IPS-15b (cell line): ENCODE results near the gene POU2AF2.
"Not testable (repeated sequence)": the region's sequence is repeated elsewhere in the genome, so short reads cannot be mapped to it uniquely, and the experiment has no call there.

Experiments
- H3K27me3 ChIP-seq: one replicate; pipeline ENCODE4 v1.6.1; 2013; ENCODE audit warnings: low read length; ENCODE audit not compliant: control insufficient read depth, insufficient read depth
- H3K36me3 ChIP-seq: one replicate; pipeline ENCODE4 v1.6.1; 2013; ENCODE audit warnings: low read length; ENCODE audit not compliant: control insufficient read depth, insufficient read depth
- H3K4me1 ChIP-seq: one replicate; pipeline ENCODE4 v1.6.1; 2013; ENCODE audit warnings: mild to moderate bottlenecking, low read length; ENCODE audit not compliant: control insufficient read depth, insufficient read depth
- H3K4me3 ChIP-seq: one replicate; pipeline ENCODE4 v1.5.1; 2013; ENCODE audit warnings: low read depth, low read length
- H3K9ac ChIP-seq: one replicate; pipeline ENCODE4 v1.6.1; 2013; ENCODE audit warnings: low read depth, mild to moderate bottlenecking, low read length
- H3K9me3 ChIP-seq: one replicate; pipeline ENCODE4 v1.6.1; 2013; ENCODE audit warnings: mild to moderate bottlenecking, low read length; ENCODE audit not compliant: control insufficient read depth, insufficient read depth

The POU2AF2 gene

DNA sequence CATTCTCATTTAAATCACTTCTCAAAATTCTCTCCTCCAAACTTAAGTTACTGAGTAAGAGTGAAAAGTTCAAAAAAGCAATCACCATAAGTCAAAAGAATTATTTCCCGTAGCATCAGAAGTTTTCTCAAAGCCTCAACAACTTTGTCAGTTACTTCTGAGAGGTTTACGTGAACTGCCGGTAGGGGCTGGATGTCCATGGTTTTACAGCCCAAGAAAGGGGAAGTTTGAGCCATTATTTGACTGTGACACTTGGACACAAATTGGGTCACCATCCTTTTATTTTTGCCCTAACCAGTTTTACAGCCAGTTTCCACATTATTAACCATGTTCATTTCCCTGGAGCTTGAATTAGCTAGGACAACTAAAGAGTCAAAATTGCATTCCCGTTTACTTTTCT, 60.4 kb downstream of the POU2AF2 start:
- peaks cover 6% of the 10 kb centered on the region for H3K27me3 ChIP-seq
- H3K9me3 ChIP-seq = no peaks in the 10 kb centered on the region
- H3K36me3 ChIP-seq = no peaks in the 10 kb centered on the region
- H3K4me1 ChIP-seq = peaks cover 9% of the 10 kb centered on the region
- H3K4me3 ChIP-seq = no peak overlapping the region
- H3K9ac ChIP-seq = no peak overlapping the region

DNA sequence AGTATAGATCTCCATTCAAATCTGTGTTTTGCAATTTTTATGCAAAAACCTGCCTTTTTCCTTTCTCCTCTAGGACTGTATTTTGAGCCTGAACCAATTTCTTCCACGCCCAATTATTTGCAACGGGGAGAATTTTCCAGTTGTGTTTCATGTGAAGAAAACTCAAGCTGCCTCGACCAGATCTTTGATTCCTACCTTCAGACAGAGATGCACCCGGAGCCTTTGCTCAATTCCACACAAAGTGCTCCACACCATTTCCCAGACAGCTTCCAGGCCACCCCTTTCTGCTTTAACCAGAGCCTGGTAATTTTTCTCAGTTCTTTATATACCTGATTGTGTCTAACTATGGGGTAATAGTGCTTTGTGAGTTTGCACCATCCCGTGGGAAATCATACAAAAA, 60.8 kb downstream of the POU2AF2 start:
- H3K36me3 ChIP-seq = no peaks in the 10 kb centered on the region
- no peak overlapping the region for H3K9ac ChIP-seq
- no peaks in the 10 kb centered on the region for H3K9me3 ChIP-seq
- H3K4me3 ChIP-seq = no peak overlapping the region
- H3K27me3 ChIP-seq = peaks cover 1% of the 10 kb centered on the region
- H3K4me1 ChIP-seq = peaks cover 9% of the 10 kb centered on the region

- Histone ChIP-seq H3K9ac (no peak overlapping the region), H3K4me3 (no peak overlapping the region), H3K27me3 (no peaks in the 10 kb centered on the region), H3K36me3 (no peaks in the 10 kb centered on the region), H3K4me1 (peaks cover 6% of the 10 kb centered on the region), H3K9me3 (no peaks in the 10 kb centered on the region)
Measured at GRCh38 chr11:111307472-111308108, 62.1 kb downstream of the POU2AF2 start.

- H3K4me1 ChIP-seq = peaks cover under 1% of the 10 kb centered on the region
- no peaks in the 10 kb centered on the region for H3K36me3 ChIP-seq
- no peak overlapping the region for H3K4me3 ChIP-seq
- H3K9me3 ChIP-seq = no peaks in the 10 kb centered on the region
- no peak overlapping the region for H3K9ac ChIP-seq
- H3K27me3 ChIP-seq = no peaks in the 10 kb centered on the region
Measured at GRCh38 chr11:111308140-111308539, 62.6 kb downstream of the POU2AF2 start.

- Histone ChIP-seq H3K9ac (no peak overlapping the region), H3K9me3 (no peaks in the 10 kb centered on the region), H3K36me3 (no peaks in the 10 kb centered on the region), H3K27me3 (no peaks in the 10 kb centered on the region), H3K4me1 (no peaks in the 10 kb centered on the region), H3K4me3 (no peak overlapping the region)
Measured at GRCh38 chr11:111309215-111309915, 63.8 kb downstream of the POU2AF2 start.

DNA sequence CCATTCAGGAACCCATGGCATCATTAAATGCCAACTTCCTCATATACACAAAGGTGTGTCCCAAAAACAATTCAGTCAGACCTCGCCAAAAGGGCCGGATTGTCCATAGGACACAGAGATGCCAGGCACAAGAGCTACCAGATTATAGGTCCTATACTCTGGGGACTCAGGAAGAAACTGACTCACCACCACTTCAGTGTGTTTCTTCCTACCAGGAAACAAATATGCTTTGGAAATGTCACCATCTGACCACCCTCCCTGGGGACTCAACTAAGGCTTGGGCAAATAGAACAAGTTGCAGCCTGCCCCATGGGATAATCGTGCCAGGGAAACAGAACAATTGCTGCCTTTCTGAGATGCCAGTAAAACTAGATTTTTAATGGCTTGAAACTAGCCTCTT, 64.6 kb downstream of the POU2AF2 start:
- Histone ChIP-seq H3K9ac (no peak overlapping the region), H3K4me1 (no peaks in the 10 kb centered on the region), H3K27me3 (no peaks in the 10 kb centered on the region), H3K9me3 (no peaks in the 10 kb centered on the region), H3K4me3 (no peak overlapping the region), H3K36me3 (no peaks in the 10 kb centered on the region)

GRCh38 chr11:111310723-111311122, 65.2 kb downstream of the POU2AF2 start:
- Histone ChIP-seq H3K9ac (no peak overlapping the region), H3K36me3 (no peaks in the 10 kb centered on the region), H3K9me3 (no peaks in the 10 kb centered on the region), H3K4me1 (no peaks in the 10 kb centered on the region), H3K4me3 (no peak overlapping the region), H3K27me3 (no peaks in the 10 kb centered on the region)

DNA sequence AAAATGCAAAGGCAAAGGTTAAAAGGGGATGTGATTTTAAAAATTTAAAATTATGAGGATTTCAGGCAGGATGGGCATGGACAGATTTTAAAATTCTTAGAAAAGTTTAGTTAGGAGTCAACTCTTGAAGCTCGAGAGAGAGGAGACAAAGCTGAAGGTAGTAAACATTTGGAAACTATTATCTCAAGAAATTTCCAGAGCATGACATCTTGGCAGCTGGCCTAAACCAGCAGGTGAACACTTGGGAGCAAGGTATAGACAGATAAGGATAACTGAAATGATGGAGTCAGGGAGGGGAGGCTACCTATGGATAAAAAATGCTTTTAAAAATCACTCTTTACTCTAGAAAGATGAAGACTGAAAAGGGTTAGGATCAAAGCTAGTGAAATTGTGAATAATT, 66.6 kb downstream of the POU2AF2 start:
- no peaks in the 10 kb centered on the region for H3K36me3 ChIP-seq
- no peaks in the 10 kb centered on the region for H3K9me3 ChIP-seq
- H3K9ac ChIP-seq = no peak overlapping the region
- no peak overlapping the region for H3K4me3 ChIP-seq
- H3K4me1 ChIP-seq = no peaks in the 10 kb centered on the region
- no peaks in the 10 kb centered on the region for H3K27me3 ChIP-seq

DNA sequence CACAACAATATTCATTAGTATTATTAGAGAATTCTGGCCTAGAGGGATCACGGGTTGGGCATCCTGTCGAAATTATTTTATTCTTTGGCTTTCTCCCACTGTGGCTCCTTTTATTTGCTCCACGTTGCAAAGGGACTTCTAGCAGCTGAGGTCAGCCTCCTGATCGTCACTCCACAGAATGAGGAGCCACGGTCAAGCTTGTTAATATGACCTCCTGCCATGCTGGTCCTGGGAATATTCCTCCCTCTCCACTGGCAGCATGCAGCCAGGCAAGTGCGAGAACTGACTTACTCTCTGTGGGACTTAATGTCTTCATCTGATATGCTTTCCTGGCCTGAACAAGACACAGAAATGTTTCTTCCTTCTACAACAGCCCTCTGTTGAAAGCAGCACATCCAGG, 73.8 kb downstream of the POU2AF2 start:
- Histone ChIP-seq H3K27me3 (no peaks in the 10 kb centered on the region), H3K4me3 (no peak overlapping the region), H3K9me3 (no peaks in the 10 kb centered on the region), H3K9ac (no peak overlapping the region), H3K36me3 (no peaks in the 10 kb centered on the region), H3K4me1 (no peaks in the 10 kb centered on the region)

- H3K36me3 ChIP-seq, H3K9me3 ChIP-seq, H3K9ac ChIP-seq, H3K4me3 ChIP-seq, H3K4me1 ChIP-seq, H3K27me3 ChIP-seq: not testable (repeated sequence)
Measured at GRCh38 chr11:111320199-111320598, 74.7 kb downstream of the POU2AF2 start.

DNA sequence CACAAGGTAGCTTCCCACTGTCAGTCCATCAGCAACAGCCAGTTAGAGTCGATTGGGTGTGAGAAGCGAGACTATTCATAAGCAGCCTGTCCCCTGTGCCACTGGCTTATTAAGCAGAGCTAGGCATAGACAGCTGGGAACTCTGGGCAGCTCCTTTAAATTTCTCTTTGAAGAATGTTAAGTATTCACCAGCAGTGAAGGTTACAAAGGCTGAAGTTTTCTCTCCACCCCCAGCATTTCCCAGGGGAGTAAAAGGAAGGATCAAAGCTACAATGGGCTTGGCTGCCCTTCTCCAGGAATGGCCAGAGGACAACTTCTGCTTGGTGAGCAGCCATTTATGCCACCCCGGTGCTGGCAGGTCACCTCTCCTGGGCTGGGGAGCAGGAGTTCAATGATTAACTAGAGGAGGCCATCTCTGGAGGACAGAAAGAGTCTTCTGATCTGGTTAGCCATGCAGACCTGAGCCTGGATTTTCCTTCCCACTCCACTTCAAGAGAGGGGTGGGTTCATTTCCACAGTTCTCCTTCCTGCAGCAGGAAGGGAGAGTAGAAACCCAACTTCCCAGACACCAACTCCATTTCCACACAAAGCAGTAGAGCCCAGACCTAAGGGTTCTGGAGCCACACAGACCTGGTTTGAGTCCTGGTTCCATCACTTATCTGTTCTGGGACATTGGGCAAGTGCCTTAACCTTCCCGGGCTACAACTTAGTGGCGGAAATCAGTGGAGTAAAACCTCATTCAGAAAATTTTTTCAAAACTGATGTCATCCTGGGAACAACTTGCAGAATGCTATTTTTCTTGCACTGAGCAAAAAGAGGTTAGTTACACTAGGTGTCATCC, 75.4 kb downstream of the POU2AF2 start:
- no peak overlapping the region for H3K9ac ChIP-seq
- H3K4me1 ChIP-seq = no peaks in the 10 kb centered on the region
- H3K36me3 ChIP-seq = no peaks in the 10 kb centered on the region
- no peaks in the 10 kb centered on the region for H3K9me3 ChIP-seq
- H3K4me3 ChIP-seq = no peak overlapping the region
- H3K27me3 ChIP-seq = no peaks in the 10 kb centered on the region

DNA sequence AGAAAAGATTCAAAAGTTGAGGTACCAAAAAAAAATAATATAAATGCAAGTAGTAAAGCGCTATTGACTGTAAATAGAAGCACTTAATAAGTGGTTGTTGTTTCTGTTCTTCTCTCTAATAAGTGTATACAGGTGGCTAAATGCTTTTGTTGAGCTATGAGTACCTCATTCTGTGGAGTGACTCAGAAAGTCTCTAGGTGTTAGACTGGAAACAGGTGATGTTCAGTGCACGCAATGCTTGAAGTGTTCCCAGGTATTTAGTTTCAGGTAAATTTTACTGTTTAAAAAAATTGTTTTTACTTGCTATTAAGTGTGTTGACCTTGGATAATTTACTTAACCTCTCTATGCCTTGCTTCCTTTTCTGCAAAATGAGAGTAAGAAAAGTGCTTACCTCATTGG, 77.0 kb downstream of the POU2AF2 start:
- H3K4me3 ChIP-seq = no peak overlapping the region
- no peaks in the 10 kb centered on the region for H3K4me1 ChIP-seq
- H3K9me3 ChIP-seq = no peaks in the 10 kb centered on the region
- H3K36me3 ChIP-seq = no peaks in the 10 kb centered on the region
- H3K9ac ChIP-seq = no peak overlapping the region
- H3K27me3 ChIP-seq = no peaks in the 10 kb centered on the region
